SK-N-SH (cell line): Measurements from ENCODE around the gene MAPK10. TPM values are rescaled to one million over a fixed set of nuclear protein-coding genes. Genes with fewer than 3 reads are reported as not detected.

Experiments
- CTCF ChIA-PET: fragments of 300-600, 350-600 bp; formaldehyde crosslinking; extraction: SDS; loops from one replicate; lab custom pipeline; 2021; lab: Yijun Ruan, JAX
- POLR2A ChIA-PET: fragments of 350-600 bp; sonication (Branson Sonifier 250); formaldehyde crosslinking; extraction: SDS; loops from one replicate; lab custom pipeline; 2020; ENCODE audit warnings: antibody characterized with exemption, inconsistent platforms; lab: Yijun Ruan, JAX
- DNase-seq: peaks from one replicate; pipeline ENCODE4 v3.0.0; 2012
- H2AFZ ChIP-seq: fragments of 200-600 bp; sonication (generic); 2 replicates; pipeline ENCODE4 v1.8.1; 2016; ENCODE audit warnings: antibody characterized with exemption, mild to moderate bottlenecking, low read depth
- H3F3A ChIP-seq: fragments of 200-600 bp; sonication (generic); replicated peaks from 2 replicates; pipeline ENCODE3; 2016; ENCODE audit warnings: antibody characterized with exemption, mild to moderate bottlenecking; ENCODE audit not compliant: insufficient read depth
- H3K27ac ChIP-seq, 2 experiments: fragments of 200-500 bp in 1 of 2; fragments of 200-600 bp in 1 of 2; sonication (Bioruptor generic) in 1 of 2; sonication (generic), shearing (Covaris generic) in 1 of 2; 2 replicates each; pipeline versions ENCODE4 v1.5.1 to v1.6.1; 2014 to 2016; ENCODE audit warnings: low read depth in 2 of 2, inconsistent platforms in 1 of 2, low read length in 1 of 2, mild to moderate bottlenecking in 1 of 2, mixed read lengths in 1 of 2
- H3K27me3 ChIP-seq: fragments of 200-600 bp; sonication (generic), shearing (Covaris generic); 2 replicates; pipeline ENCODE4 v1.6.1; 2016; ENCODE audit warnings: mixed run types; ENCODE audit not compliant: insufficient read depth
- H3K36me3 ChIP-seq, 2 experiments: fragments of 200-500 bp in 1 of 2; fragments of 200-600 bp in 1 of 2; sonication (Bioruptor generic) in 1 of 2; sonication (generic) in 1 of 2; replicated peaks in 1 of 2; 2 replicates each; pipeline versions ENCODE3 to v1.5.1; 2014 to 2016; ENCODE audit warnings: low read length in 1 of 2, mild to moderate bottlenecking in 1 of 2; ENCODE audit not compliant: insufficient read depth in 2 of 2, control insufficient read depth in 1 of 2
- H3K4me1 ChIP-seq, 2 experiments: fragments of 200-500 bp in 1 of 2; fragments of 200-600 bp in 1 of 2; sonication (Bioruptor generic) in 1 of 2; sonication (generic), shearing (Covaris generic) in 1 of 2; 2 replicates each; pipeline versions ENCODE4 v1.5.1 to v1.6.1; 2014 to 2016; ENCODE audit warnings: low read depth in 1 of 2, low read length in 1 of 2, mixed run types in 1 of 2; ENCODE audit not compliant: insufficient read depth in 2 of 2, control insufficient read depth in 1 of 2
- H3K4me2 ChIP-seq: fragments of 200-600 bp; sonication (generic), shearing (Covaris generic); 2 replicates; pipeline ENCODE4 v1.6.1; 2017; ENCODE audit warnings: mixed run types
- H3K4me3 ChIP-seq, 2 experiments: fragments of 200-500 bp in 1 of 2; fragments of 200-600 bp in 1 of 2; sonication (Bioruptor generic) in 1 of 2; sonication (generic), shearing (Covaris generic) in 1 of 2; 2 replicates each; pipeline versions ENCODE4 v1.5.1 to v1.8.1; 2014 to 2016; ENCODE audit warnings: low read depth in 2 of 2, inconsistent platforms in 1 of 2, low read length in 1 of 2, mild to moderate bottlenecking in 1 of 2, mixed read lengths in 1 of 2, moderate library complexity in 1 of 2
- H3K79me2 ChIP-seq: fragments of 200-600 bp; sonication (generic); 2 replicates; pipeline ENCODE4 v1.8.1; 2017; ENCODE audit warnings: mild to moderate bottlenecking; ENCODE audit not compliant: insufficient read depth
- H3K9ac ChIP-seq: fragments of 200-600 bp; sonication (generic); 2 replicates; pipeline ENCODE4 v1.6.1; 2017; ENCODE audit warnings: mixed run types
- H3K9me2 ChIP-seq: fragments of 200-600 bp; sonication (generic); 2 replicates; pipeline ENCODE4 v1.6.1; 2017; ENCODE audit warnings: mixed run types
- H3K9me3 ChIP-seq: fragments of 200-600 bp; sonication (generic); 2 replicates; pipeline ENCODE4 v1.6.1; 2017; ENCODE audit warnings: mixed run types, mild to moderate bottlenecking, moderate library complexity
- H4K20me1 ChIP-seq: fragments of 200-600 bp; sonication (generic); 2 replicates; pipeline ENCODE4 v1.6.1; 2017; ENCODE audit warnings: mild to moderate bottlenecking, mixed run types; ENCODE audit not compliant: insufficient read depth
- CHD2 ChIP-seq: fragments of 150-350 bp; IDR thresholded peaks from 2 replicates; pipeline ENCODE4 v1.6.1; 2018; ENCODE audit warnings: low read length; ENCODE audit not compliant: partially characterized antibody
- ELF1 ChIP-seq: IDR thresholded peaks from 2 replicates; pipeline ENCODE4 v1.4.0; 2012
- EP300 ChIP-seq, 2 experiments: IDR thresholded peaks; 2 replicates each; pipeline versions ENCODE4 v1.4.0 to v1.6.1; 2012; ENCODE audit warnings: borderline replicate concordance in 1 of 2, low read depth in 1 of 2, low read length in 1 of 2
- GATA2 ChIP-seq: sonication (generic); formaldehyde crosslinking; IDR thresholded peaks from 2 replicates; pipeline ENCODE4 v1.5.0; 2020; ENCODE audit warnings: mild to moderate bottlenecking, missing genetic modification reagents
- MXI1 ChIP-seq: IDR thresholded peaks from 2 replicates; pipeline ENCODE4 v1.6.1; 2012; ENCODE audit warnings: mild to moderate bottlenecking, low read depth, low read length, improper control_type of control experiment
- NRF1 ChIP-seq: IDR thresholded peaks from 2 replicates; pipeline ENCODE4 v1.6.1; 2012; ENCODE audit warnings: low read depth, mild to moderate bottlenecking, low read length
- RCOR1 ChIP-seq: fragments of 150-350 bp; IDR thresholded peaks from 2 replicates; pipeline ENCODE4 v1.6.1; 2017; ENCODE audit warnings: antibody characterized with exemption, low read length
- RFX5 ChIP-seq: IDR thresholded peaks from 2 replicates; pipeline ENCODE4 v1.6.1; 2012; ENCODE audit warnings: mild to moderate bottlenecking, improper control_type of control experiment, low read length
- SMC3 ChIP-seq: IDR thresholded peaks from 2 replicates; pipeline ENCODE4 v1.6.1; 2012; ENCODE audit warnings: low read depth, low read length, improper control_type of control experiment
- TAF1 ChIP-seq: IDR thresholded peaks from 2 replicates; pipeline ENCODE4 v1.6.1; 2012; ENCODE audit warnings: low read depth, mild to moderate bottlenecking, low read length, moderate library complexity, borderline replicate concordance
- TCF12 ChIP-seq: IDR thresholded peaks from 2 replicates; pipeline ENCODE4 v1.4.0; 2012
- YY1 ChIP-seq: IDR thresholded peaks from 2 replicates; pipeline ENCODE4 v1.4.0; 2012; ENCODE audit warnings: low read depth, mild to moderate bottlenecking
- WGBS: methylation state at CpG from one replicate; pipeline ENCODE4 v1.1.6; 2017; ENCODE audit warnings: low lambda C conversion rate; 5-methylcytosine and 5-hydroxymethylcytosine counted together
- polyA plus RNA-seq, 3 experiments: library from polyadenylated mRNA; depleted of rRNA; stranded (reverse); fragments of >200 nt; gene quantifications; 2 replicates each; pipeline ENCODE4 v1.2.3, GENCODE V29; 2012
- TF ChIP-seq, protein P1 (sequence below): fragments of 150-350 bp; IDR thresholded peaks from 2 replicates; pipeline ENCODE4 v1.6.1; 2016; ENCODE audit warnings: mild to moderate bottlenecking, low read depth, low read length
- TF ChIP-seq, protein P2 (sequence below): IDR thresholded peaks from 2 replicates; pipeline ENCODE4; 2012
- TF ChIP-seq, protein P3 (sequence below): IDR thresholded peaks from 2 replicates; pipeline ENCODE4 v1.4.0; 2012; ENCODE audit warnings: low read depth
- TF ChIP-seq, protein P4 (sequence below): fragments of 150-350 bp; IDR thresholded peaks from 2 replicates; pipeline ENCODE4 v1.6.1; 2017; ENCODE audit warnings: antibody characterized with exemption, low read length, low read depth, borderline replicate concordance

MAPK10 gene
- polyA plus RNA-seq, 1 of the 3 experiments (the other 2 are of a cell fraction) = 8.1 TPM

DNA sequence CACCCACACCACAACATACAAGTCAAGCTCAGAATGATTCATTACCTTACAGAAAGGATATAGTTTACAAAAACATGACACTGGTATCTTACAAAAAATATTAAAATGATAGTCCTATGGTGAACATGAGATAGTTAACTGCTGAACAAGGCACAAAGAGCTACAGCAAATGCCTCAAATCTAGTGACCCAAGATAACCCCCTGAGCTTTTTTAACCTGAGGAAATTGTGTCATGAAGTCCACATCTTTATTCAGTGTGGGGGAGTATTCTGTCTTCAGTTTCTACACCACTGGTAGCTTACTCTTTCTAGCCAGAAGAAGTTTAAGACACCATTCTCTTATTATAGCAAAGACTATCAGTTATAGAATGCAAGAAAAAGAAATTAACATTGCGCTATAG, 218.7 kb downstream of the MAPK10 start (continued):
- TF ChIP-seq CHD2 = no peak
- TF ChIP-seq RCOR1 = no peak
- no peak for TF ChIP-seq TCF12
- TF ChIP-seq, protein P1, sequence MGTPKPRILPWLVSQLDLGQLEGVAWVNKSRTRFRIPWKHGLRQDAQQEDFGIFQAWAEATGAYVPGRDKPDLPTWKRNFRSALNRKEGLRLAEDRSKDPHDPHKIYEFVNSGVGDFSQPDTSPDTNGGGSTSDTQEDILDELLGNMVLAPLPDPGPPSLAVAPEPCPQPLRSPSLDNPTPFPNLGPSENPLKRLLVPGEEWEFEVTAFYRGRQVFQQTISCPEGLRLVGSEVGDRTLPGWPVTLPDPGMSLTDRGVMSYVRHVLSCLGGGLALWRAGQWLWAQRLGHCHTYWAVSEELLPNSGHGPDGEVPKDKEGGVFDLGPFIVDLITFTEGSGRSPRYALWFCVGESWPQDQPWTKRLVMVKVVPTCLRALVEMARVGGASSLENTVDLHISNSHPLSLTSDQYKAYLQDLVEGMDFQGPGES = no peak
- no peak for TF ChIP-seq RFX5
- TF ChIP-seq, all 33 proteins: peak for 0

DNA sequence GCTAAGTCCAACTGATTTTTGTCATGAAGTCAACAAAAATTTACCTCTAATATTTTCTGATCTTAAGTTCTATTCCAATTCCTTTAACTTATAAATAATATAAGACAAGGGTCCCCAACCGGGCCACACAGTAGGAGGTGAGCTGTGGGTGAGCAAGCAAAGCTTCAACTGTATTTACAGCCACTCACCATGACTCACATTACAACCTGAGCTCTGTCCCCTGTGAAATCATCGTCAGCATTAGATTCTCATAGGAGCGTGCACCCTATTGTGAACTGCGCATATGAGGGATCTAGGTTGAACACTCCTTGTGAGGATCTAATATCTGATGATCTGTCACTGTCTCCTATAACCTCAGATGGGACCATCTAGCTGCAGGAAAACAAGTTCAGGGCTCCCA, 227.4 kb downstream of the MAPK10 start:
- ChIA-PET POLR2A (no interaction called here), CTCF (no interaction called here)
- Histone ChIP-seq H3K36me3 (no peaks in the 10 kb centered on the region), H3K4me2 (no peak overlapping the region), H3K4me3 (no peak overlapping the region), H3K9me3 (no peaks in the 10 kb centered on the region), H3K9me2 (no peaks in the 10 kb centered on the region), H3K27me3 (no peaks in the 10 kb centered on the region), H3K9ac (no peak overlapping the region), H3F3A (peaks cover 25% of the 10 kb centered on the region), H3K4me1 (no peaks in the 10 kb centered on the region; a peak in 2 of 4 replicates), H4K20me1 (no peaks in the 10 kb centered on the region), H3K79me2 (no peaks in the 10 kb centered on the region), H3K27ac (peak overlapping the region in 1 of 2 experiments; percentile 95; a peak in 1 of 4 replicates), H2AFZ (no peak overlapping the region)
- WGBS = 87% methylated on average over 4 of the region's 4 CpGs
- DNase-seq = no peak
- no peak for TF ChIP-seq SMC3
- TF ChIP-seq NRF1 = no peak
- no peak for TF ChIP-seq GATA2 (CRISPR knock-in tag)
- TF ChIP-seq, protein P2, sequence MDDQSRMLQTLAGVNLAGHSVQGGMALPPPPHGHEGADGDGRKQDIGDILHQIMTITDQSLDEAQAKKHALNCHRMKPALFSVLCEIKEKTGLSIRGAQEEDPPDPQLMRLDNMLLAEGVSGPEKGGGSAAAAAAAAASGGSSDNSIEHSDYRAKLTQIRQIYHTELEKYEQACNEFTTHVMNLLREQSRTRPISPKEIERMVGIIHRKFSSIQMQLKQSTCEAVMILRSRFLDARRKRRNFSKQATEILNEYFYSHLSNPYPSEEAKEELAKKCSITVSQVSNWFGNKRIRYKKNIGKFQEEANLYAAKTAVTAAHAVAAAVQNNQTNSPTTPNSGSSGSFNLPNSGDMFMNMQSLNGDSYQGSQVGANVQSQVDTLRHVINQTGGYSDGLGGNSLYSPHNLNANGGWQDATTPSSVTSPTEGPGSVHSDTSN = no peak
- TF ChIP-seq TAF1 = no peak
- no peak for TF ChIP-seq EP300 (IDR thresholded peaks at IDR 0.05; ENCODE audit: borderline replicate concordance in 1 of 2, low read depth in 1 of 2, low read length in 1 of 2)
- no peak for TF ChIP-seq TCF12
- TF ChIP-seq, protein P3, sequence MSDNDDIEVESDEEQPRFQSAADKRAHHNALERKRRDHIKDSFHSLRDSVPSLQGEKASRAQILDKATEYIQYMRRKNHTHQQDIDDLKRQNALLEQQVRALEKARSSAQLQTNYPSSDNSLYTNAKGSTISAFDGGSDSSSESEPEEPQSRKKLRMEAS = no peak
- no peak for TF ChIP-seq YY1
- TF ChIP-seq MXI1 = no peak
- no peak for TF ChIP-seq ELF1
- TF ChIP-seq RFX5 = no peak
- TF ChIP-seq, protein P4, sequence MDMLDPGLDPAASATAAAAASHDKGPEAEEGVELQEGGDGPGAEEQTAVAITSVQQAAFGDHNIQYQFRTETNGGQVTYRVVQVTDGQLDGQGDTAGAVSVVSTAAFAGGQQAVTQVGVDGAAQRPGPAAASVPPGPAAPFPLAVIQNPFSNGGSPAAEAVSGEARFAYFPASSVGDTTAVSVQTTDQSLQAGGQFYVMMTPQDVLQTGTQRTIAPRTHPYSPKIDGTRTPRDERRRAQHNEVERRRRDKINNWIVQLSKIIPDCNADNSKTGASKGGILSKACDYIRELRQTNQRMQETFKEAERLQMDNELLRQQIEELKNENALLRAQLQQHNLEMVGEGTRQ = no peak
